HCT116 (cell line): ENCODE data around the gene CRACDL. TPM values are rescaled to one million over a fixed set of nuclear protein-coding genes. Genes with fewer than 3 reads are reported as not detected.

Source experiments
- ATAC-seq: fragments of 200-7000 bp; cut with Tn5 transposase; 2 replicates; pipeline ENCODE4 v1.9.1; 2020; ENCODE audit warnings: mild to moderate bottlenecking, moderate library complexity
- BruUV-seq: library from RNA; stranded (reverse); fragments of 400-500 nt; replicated peaks from 2 replicates; lab custom pipeline; 2021; lab: Mats Ljungman, UMichigan
- CTCF ChIA-PET: fragments of 300-600 bp; sonication (Branson Sonifier 250); formaldehyde crosslinking; loops from one replicate; lab custom pipeline; 2021; ENCODE audit warnings: antibody characterized with exemption; lab: Charles Lee
- POLR2A ChIA-PET: fragments of 300-600, 350-600 bp; sonication (Branson Sonifier 250); formaldehyde crosslinking; loops from one replicate; lab custom pipeline; 2021; ENCODE audit warnings: antibody characterized with exemption; lab: Charles Lee
- RAD21 ChIA-PET, 2 experiments: fragments of 300-600 bp; sonication (Branson Sonifier 250); formaldehyde crosslinking; loops; one replicate each; lab custom pipeline; 2023; ENCODE audit warnings: low total read pairs in 2 of 2; ENCODE audit not compliant: uncharacterized antibody in 2 of 2, unreplicated experiment in 2 of 2, low non-redundant PET in 1 of 2; lab: Charles Lee
- DNase-seq: peaks from one replicate; pipeline ENCODE4 v3.0.0-alpha.2; 2010; ENCODE audit warnings: low read depth, low spot score
- H2AFZ ChIP-seq: fragments of 200-600 bp; shearing (Covaris generic), sonication (generic); 2 replicates; pipeline ENCODE4 v1.6.1; 2017; ENCODE audit warnings: low read depth, mixed run types, mixed read lengths, antibody characterized with exemption, low read length; ENCODE audit not compliant: poor library complexity, severe bottlenecking
- H3K27ac ChIP-seq: 2 replicates; pipeline ENCODE4 v1.5.1; 2012; ENCODE audit warnings: low read depth, low read length
- H3K27me3 ChIP-seq: fragments of 200-600 bp; sonication (generic); 2 replicates; pipeline ENCODE4 v1.6.1; 2016; ENCODE audit warnings: mixed run types, low read length, mixed read lengths; ENCODE audit not compliant: insufficient read depth
- H3K36me3 ChIP-seq, 2 experiments: fragments of 200-500 bp in 1 of 2; fragments of 200-600 bp in 1 of 2; sonication (Bioruptor generic) in 1 of 2; sonication (generic) in 1 of 2; 2 replicates each; pipeline versions ENCODE4 v1.5.1 to v1.6.1; 2014 to 2016; ENCODE audit warnings: low read length in 2 of 2, inconsistent platforms in 1 of 2, mixed read lengths in 1 of 2, mixed run types in 1 of 2; ENCODE audit not compliant: insufficient read depth in 2 of 2, control insufficient read depth in 1 of 2
- H3K4me1 ChIP-seq, 2 experiments: fragments of 200-600 bp in 1 of 2; sonication (generic) in 1 of 2; 2 replicates each; pipeline versions ENCODE4 v1.5.1 to v1.6.1; 2012 to 2017; ENCODE audit warnings: low read length in 2 of 2, inconsistent platforms in 1 of 2, mild to moderate bottlenecking in 1 of 2, mixed read lengths in 1 of 2, mixed run types in 1 of 2, moderate library complexity in 1 of 2; ENCODE audit not compliant: insufficient read depth in 2 of 2, control insufficient read depth in 1 of 2
- H3K4me2 ChIP-seq: fragments of 200-600 bp; sonication (generic); 2 replicates; pipeline ENCODE4 v1.6.1; 2017; ENCODE audit warnings: mixed run types, low read length, mixed read lengths
- H3K4me3 ChIP-seq, 2 experiments: fragments of 200-600 bp in 1 of 2; sonication (generic) in 1 of 2; replicated peaks in 1 of 2; 2 replicates each; pipeline ENCODE4 v1.5.1; 2011 to 2016; ENCODE audit warnings: low read length in 2 of 2, control low read depth in 1 of 2, low read depth in 1 of 2, mild to moderate bottlenecking in 1 of 2, mixed read lengths in 1 of 2, mixed run types in 1 of 2
- H3K79me2 ChIP-seq: fragments of 200-600 bp; sonication (generic); 2 replicates; pipeline ENCODE4 v1.6.1; 2017; ENCODE audit warnings: mild to moderate bottlenecking, mixed run types, low read length, moderate library complexity, mixed read lengths; ENCODE audit not compliant: insufficient read depth
- H3K9ac ChIP-seq: fragments of 200-600 bp; sonication (generic); 2 replicates; pipeline ENCODE4 v1.6.1; 2016; ENCODE audit warnings: low read length, mixed read lengths
- H3K9me2 ChIP-seq: fragments of 200-600 bp; sonication (generic), shearing (Covaris generic); 2 replicates; pipeline ENCODE4 v1.6.1; 2017; ENCODE audit warnings: mixed run types, mild to moderate bottlenecking, moderate library complexity; ENCODE audit not compliant: insufficient read depth
- H3K9me3 ChIP-seq, 2 experiments: fragments of 200-500 bp in 1 of 2; fragments of 200-600 bp in 1 of 2; sonication (Bioruptor generic) in 1 of 2; sonication (generic) in 1 of 2; 2 replicates each; pipeline ENCODE4 v1.6.1; 2014 to 2017; ENCODE audit warnings: low read length in 2 of 2, mixed read lengths in 2 of 2, inconsistent platforms in 1 of 2, low read depth in 1 of 2, mild to moderate bottlenecking in 1 of 2, mixed run types in 1 of 2, moderate library complexity in 1 of 2; ENCODE audit not compliant: control insufficient read depth in 1 of 2, insufficient read depth in 1 of 2
- H4K20me1 ChIP-seq: fragments of 200-600 bp; sonication (generic), shearing (Covaris generic); 2 replicates; pipeline ENCODE4 v1.6.1; 2017; ENCODE audit warnings: mixed run types, mild to moderate bottlenecking, moderate library complexity; ENCODE audit not compliant: insufficient read depth
- CBX3 ChIP-seq: IDR thresholded peaks from 2 replicates; pipeline ENCODE4 v1.6.1; 2012; ENCODE audit warnings: low read depth
- CEBPB ChIP-seq: IDR thresholded peaks from 2 replicates; pipeline ENCODE4 v1.6.1; 2012; ENCODE audit warnings: low read depth
- ELF1 ChIP-seq: IDR thresholded peaks from 2 replicates; pipeline ENCODE4 v1.6.1; 2012; ENCODE audit warnings: low read depth, borderline replicate concordance
- EZH2 ChIP-seq: fragments of 200-600 bp; sonication (generic); IDR thresholded peaks from 2 replicates; pipeline ENCODE4 v1.6.1; 2017; ENCODE audit warnings: antibody characterized with exemption, mixed run types
- EZH2phosphoT487 ChIP-seq: fragments of 200-600 bp; IDR thresholded peaks from 2 replicates; pipeline ENCODE4 v1.6.1; 2018; ENCODE audit warnings: antibody characterized with exemption, borderline replicate concordance
- FOSL1 ChIP-seq: IDR thresholded peaks from 2 replicates; pipeline ENCODE4 v1.6.1; 2012; ENCODE audit warnings: low read depth
- JUND ChIP-seq: IDR thresholded peaks from 2 replicates; pipeline ENCODE4 v1.6.1; 2012
- POLR2A ChIP-seq: IDR thresholded peaks from 2 replicates; pipeline ENCODE4 v1.7.0; 2011; ENCODE audit warnings: borderline replicate concordance; ENCODE audit not compliant: insufficient read depth, insufficient read length; ENCODE audit errors: extremely low read depth
- POLR2AphosphoS5 ChIP-seq: IDR thresholded peaks from 2 replicates; pipeline ENCODE4 v1.6.1; 2011; ENCODE audit warnings: mild to moderate bottlenecking, low read depth, low read length, moderate library complexity
- RAD21 ChIP-seq: IDR thresholded peaks from 2 replicates; pipeline ENCODE4 v1.6.1; 2012; ENCODE audit warnings: low read depth, mild to moderate bottlenecking
- SP1 ChIP-seq: IDR thresholded peaks from 2 replicates; pipeline ENCODE4 v1.6.1; 2012; ENCODE audit warnings: low read depth
- SRF ChIP-seq: IDR thresholded peaks from 2 replicates; pipeline ENCODE4 v1.6.1; 2012; ENCODE audit warnings: low read depth
- TCF7L2 ChIP-seq: IDR thresholded peaks from 2 replicates; pipeline ENCODE4 v1.7.0; 2011; ENCODE audit warnings: borderline replicate concordance, inconsistent platforms; ENCODE audit not compliant: insufficient read depth, insufficient read length; ENCODE audit errors: extremely low read depth
- YY1 ChIP-seq: IDR thresholded peaks from 2 replicates; pipeline ENCODE4 v1.6.1; 2011; ENCODE audit warnings: low read length, low read depth, moderate library complexity, mild to moderate bottlenecking; ENCODE audit not compliant: insufficient replicate concordance; ENCODE audit errors: extremely low read depth
- ZFX ChIP-seq: fragments of 450-650 bp; IDR thresholded peaks from 2 replicates; pipeline ENCODE4 v1.6.1; 2017
- intact Hi-C: fragments of 100-400 bp; cut with micrococcal nuclease; formaldehyde crosslinking; loops from 2 replicates; pipeline ENCODE4 v1.10.0; 2022
- total RNA-seq: library from RNA; stranded (reverse); gene quantifications from one replicate; pipeline ENCODE4 v1.2.1, GENCODE V29; 2021; ENCODE audit not compliant: unreplicated experiment
- TF ChIP-seq, protein P1 (sequence below), 3 experiments: fragments of 200-600 bp in 1 of 3; sonication (generic) in 1 of 3; IDR thresholded peaks in 2 of 3; conservative IDR thresholded peaks in 1 of 3; 2 replicates each; pipeline ENCODE4 v1.5.1; 2012 to 2017; ENCODE audit warnings: low read depth in 2 of 3, low read length in 2 of 3, antibody characterized with exemption in 1 of 3, borderline replicate concordance in 1 of 3, control low read depth in 1 of 3, mild to moderate bottlenecking in 1 of 3, mixed read lengths in 1 of 3, mixed run types in 1 of 3, moderate library complexity in 1 of 3; ENCODE audit not compliant: insufficient read depth in 1 of 3
- TF ChIP-seq, protein P2 (sequence below): IDR thresholded peaks from 2 replicates; pipeline ENCODE4 v1.6.1; 2012
- TF ChIP-seq, protein P3 (sequence below): IDR thresholded peaks from 2 replicates; pipeline ENCODE4 v1.6.1; 2012

The CRACDL gene
- total RNA-seq, 1 experiment from 2014 or later, result 1.1 TPM

DNA sequence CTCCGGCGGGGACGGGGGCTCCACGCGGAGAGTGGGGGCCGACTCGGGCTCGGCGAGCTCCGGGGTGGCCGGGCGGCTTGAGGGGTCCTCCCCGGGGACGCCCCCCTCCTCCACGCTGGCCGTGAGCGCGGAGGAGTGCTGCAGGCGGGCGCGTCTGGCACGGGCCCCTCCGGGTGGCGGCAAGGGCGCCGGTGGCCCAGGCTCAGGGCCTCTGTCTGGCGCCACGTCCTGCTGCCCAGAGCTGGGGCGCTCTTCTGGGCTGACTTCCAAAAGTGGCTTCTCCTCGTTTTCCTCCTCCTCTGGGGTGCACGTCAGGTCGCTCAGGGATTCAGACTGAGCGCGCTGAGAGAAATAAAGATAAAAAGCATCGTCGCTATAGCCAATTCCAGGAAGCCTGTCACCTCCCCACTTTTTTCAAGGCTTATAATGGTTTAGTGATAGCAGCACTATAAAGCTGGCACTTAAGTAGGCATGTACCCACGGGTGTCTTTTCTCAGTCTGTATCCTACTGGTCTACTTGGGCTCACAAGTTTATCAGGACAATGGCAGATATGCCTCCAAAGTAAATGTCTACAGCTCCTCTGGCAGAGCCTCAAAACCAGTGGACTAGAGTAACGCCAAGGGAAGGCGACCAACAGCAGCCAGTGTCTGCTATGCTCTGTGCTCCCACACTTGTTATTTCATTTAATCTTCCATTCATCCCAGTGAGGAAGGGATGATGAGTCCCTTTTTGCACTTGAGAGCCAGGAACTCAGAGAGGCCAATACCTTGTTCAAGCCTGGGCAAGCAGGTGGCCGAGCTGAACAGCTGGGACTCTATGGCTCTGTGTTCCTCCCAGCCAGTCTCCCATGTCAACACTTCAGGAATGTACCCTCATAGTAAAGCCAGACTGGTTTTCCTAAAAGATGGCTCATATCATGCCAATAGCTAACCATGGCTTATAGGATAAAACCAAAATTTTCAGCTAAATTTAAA, 112.5 kb downstream of the CRACDL start:
- Histone ChIP-seq H3K4me2 (no peak overlapping the region), H3K4me3 (no peak overlapping the region), H2AFZ (no peak overlapping the region), H4K20me1 (no peaks in the 10 kb centered on the region), H3K9me2 (no peaks in the 10 kb centered on the region), H3K36me3 (no peaks in the 10 kb centered on the region), H3K79me2 (no peaks in the 10 kb centered on the region), H3K27me3 (no peaks in the 10 kb centered on the region), H3K9ac (no peak overlapping the region), H3K9me3 (no peaks in the 10 kb centered on the region), H3K4me1 (no peaks in the 10 kb centered on the region), H3K27ac (no peak overlapping the region)
- ATAC-seq, result no peak
- CTCF ChIA-PET, result no interaction called here
- intact Hi-C loops, result loop anchor here (10.0 kb wide), 1 partner anchor 81 kb away; no protein-coding TSS in a partner anchor
- POLR2A ChIA-PET, result no interaction called here
- RAD21 ChIA-PET, result no interaction called here
- TF ChIP-seq EZH2phosphoT487 (no peak), ELF1 (no peak), EZH2 (no peak), ZFX (no peak), CBX3 (no peak), YY1 (no peak), SRF (no peak), POLR2AphosphoS5 (no peak), POLR2A (no peak), SP1 (no peak), JUND (no peak), TCF7L2 (no peak), FOSL1 (no peak), CEBPB (no peak), RAD21 (no peak)
- TF ChIP-seq, protein P1, sequence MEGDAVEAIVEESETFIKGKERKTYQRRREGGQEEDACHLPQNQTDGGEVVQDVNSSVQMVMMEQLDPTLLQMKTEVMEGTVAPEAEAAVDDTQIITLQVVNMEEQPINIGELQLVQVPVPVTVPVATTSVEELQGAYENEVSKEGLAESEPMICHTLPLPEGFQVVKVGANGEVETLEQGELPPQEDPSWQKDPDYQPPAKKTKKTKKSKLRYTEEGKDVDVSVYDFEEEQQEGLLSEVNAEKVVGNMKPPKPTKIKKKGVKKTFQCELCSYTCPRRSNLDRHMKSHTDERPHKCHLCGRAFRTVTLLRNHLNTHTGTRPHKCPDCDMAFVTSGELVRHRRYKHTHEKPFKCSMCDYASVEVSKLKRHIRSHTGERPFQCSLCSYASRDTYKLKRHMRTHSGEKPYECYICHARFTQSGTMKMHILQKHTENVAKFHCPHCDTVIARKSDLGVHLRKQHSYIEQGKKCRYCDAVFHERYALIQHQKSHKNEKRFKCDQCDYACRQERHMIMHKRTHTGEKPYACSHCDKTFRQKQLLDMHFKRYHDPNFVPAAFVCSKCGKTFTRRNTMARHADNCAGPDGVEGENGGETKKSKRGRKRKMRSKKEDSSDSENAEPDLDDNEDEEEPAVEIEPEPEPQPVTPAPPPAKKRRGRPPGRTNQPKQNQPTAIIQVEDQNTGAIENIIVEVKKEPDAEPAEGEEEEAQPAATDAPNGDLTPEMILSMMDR (IDR thresholded peaks at IDR 0.05 in 2 of 3, conservative IDR thresholded peaks at IDR 0.05 in 1 of 3; ENCODE audit: borderline replicate concordance in 1 of 3, insufficient read depth in 1 of 3, low read depth in 2 of 3, low read length in 2 of 3), result no peak
- TF ChIP-seq, protein P2, sequence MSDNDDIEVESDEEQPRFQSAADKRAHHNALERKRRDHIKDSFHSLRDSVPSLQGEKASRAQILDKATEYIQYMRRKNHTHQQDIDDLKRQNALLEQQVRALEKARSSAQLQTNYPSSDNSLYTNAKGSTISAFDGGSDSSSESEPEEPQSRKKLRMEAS, result no peak
- TF ChIP-seq, protein P3, sequence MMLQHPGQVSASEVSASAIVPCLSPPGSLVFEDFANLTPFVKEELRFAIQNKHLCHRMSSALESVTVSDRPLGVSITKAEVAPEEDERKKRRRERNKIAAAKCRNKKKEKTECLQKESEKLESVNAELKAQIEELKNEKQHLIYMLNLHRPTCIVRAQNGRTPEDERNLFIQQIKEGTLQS, result no peak
- no peak for DNase-seq
- no TSS peak for BruUV-seq
